GM19452 (cell line): ENCODE data around the gene JAKMIP1.
A peak's percentile ranks its signal among the peaks of the same experiment; 100 is the strongest.

Experiments used
- ATAC-seq: cut with Tn5 transposase; IDR thresholded peaks from one replicate; pipeline ENCODE4 v1.9.1; 2021; ENCODE audit not compliant: unreplicated experiment

JAKMIP1 gene

GRCh38 chr4:6200011-6200921, at the start of gene JAKMIP1:
TSS of gene JAKMIP1 (minus strand) at chr4:6200549. CDS start at chr4:6112850, 87,699 bp downstream.
- ATAC-seq: peak; percentile 81

GRCh38 chr4:6248394-6248793, 48.0 kb upstream of the JAKMIP1 start:
- ATAC-seq: no peak

GRCh38 chr4:6246170-6246634, 45.9 kb upstream of the JAKMIP1 start:
- ATAC-seq: no peak

- ATAC-seq: no peak
Measured at GRCh38 chr4:6245246-6246169, 45.2 kb upstream of the JAKMIP1 start.

- ATAC-seq: no peak
Measured at GRCh38 chr4:6242271-6243029, 42.1 kb upstream of the JAKMIP1 start.

GRCh38 chr4:6241062-6241845, 40.9 kb upstream of the JAKMIP1 start:
- no peak for ATAC-seq

GRCh38 chr4:6239968-6240367, 39.6 kb upstream of the JAKMIP1 start:
- no peak for ATAC-seq

GRCh38 chr4:6239486-6239885, 39.1 kb upstream of the JAKMIP1 start:
- no peak for ATAC-seq

- no peak for ATAC-seq
Measured at GRCh38 chr4:6236816-6237390, 36.6 kb upstream of the JAKMIP1 start.

GRCh38 chr4:6235901-6236640, 35.7 kb upstream of the JAKMIP1 start:
- no peak for ATAC-seq

- no peak for ATAC-seq
Measured at GRCh38 chr4:6235012-6235411, 34.7 kb upstream of the JAKMIP1 start.

- ATAC-seq: no peak
Measured at GRCh38 chr4:6233929-6234328, 33.6 kb upstream of the JAKMIP1 start.

GRCh38 chr4:6232836-6233785, 32.8 kb upstream of the JAKMIP1 start:
- no peak for ATAC-seq

GRCh38 chr4:6231663-6232165, 31.4 kb upstream of the JAKMIP1 start:
- ATAC-seq: no peak

GRCh38 chr4:6230827-6231662, 30.7 kb upstream of the JAKMIP1 start:
- ATAC-seq: no peak

- ATAC-seq: no peak
Measured at GRCh38 chr4:6230502-6230785, 30.1 kb upstream of the JAKMIP1 start.
